MM.1S (cell line): ENCODE data around the gene POU2F2.

Experiments used
- DNase-seq: peaks from one replicate; pipeline ENCODE4 v3.0.0-alpha.2; 2015
- H2AFZ ChIP-seq: fragments of 300-600 bp; sonication (generic); 2 replicates; pipeline ENCODE4 v1.6.0; 2016; ENCODE audit warnings: antibody characterized with exemption, low read length
- H3F3A ChIP-seq: fragments of 300-600 bp; sonication (generic); 2 replicates; pipeline ENCODE4 v1.6.1; 2016; ENCODE audit warnings: mild to moderate bottlenecking, antibody characterized with exemption, low read length, moderate library complexity, mixed read lengths; ENCODE audit not compliant: insufficient read depth
- H3K27ac ChIP-seq: fragments of 300-600 bp; sonication (generic); 2 replicates; pipeline ENCODE4 v1.5.1; 2016; ENCODE audit warnings: mild to moderate bottlenecking, low read length
- H3K27me3 ChIP-seq: fragments of 300-600 bp; sonication (generic); replicated peaks from 2 replicates; pipeline ENCODE4 v1.6.0; 2016; ENCODE audit warnings: low read length; ENCODE audit not compliant: insufficient read depth
- H3K36me3 ChIP-seq: fragments of 300-600 bp; sonication (generic); replicated peaks from 2 replicates; pipeline ENCODE4 v1.6.1; 2016; ENCODE audit warnings: mild to moderate bottlenecking, low read length, mixed read lengths; ENCODE audit not compliant: insufficient read depth
- H3K4me1 ChIP-seq: fragments of 300-600 bp; sonication (generic); 2 replicates; pipeline ENCODE4 v1.6.1; 2016; ENCODE audit warnings: low read length, mixed read lengths
- H3K4me2 ChIP-seq: fragments of 300-600 bp; sonication (generic); 2 replicates; pipeline ENCODE4 v1.6.0; 2016; ENCODE audit warnings: low read depth, low read length
- H3K4me3 ChIP-seq: fragments of 300-600 bp; sonication (generic); 2 replicates; pipeline ENCODE4 v1.5.1; 2016; ENCODE audit warnings: low read length, mixed read lengths
- H3K79me2 ChIP-seq: fragments of 300-600 bp; sonication (generic); 2 replicates; pipeline ENCODE4 v1.6.1; 2016; ENCODE audit warnings: mixed run types, low read length, mixed read lengths
- H3K9ac ChIP-seq: fragments of 300-600 bp; sonication (generic); 2 replicates; pipeline ENCODE4 v1.6.1; 2016; ENCODE audit warnings: low read length, mixed read lengths
- H3K9me2 ChIP-seq: fragments of 300-600 bp; sonication (generic); replicated peaks from 2 replicates; pipeline ENCODE4 v1.6.1; 2016; ENCODE audit warnings: mild to moderate bottlenecking, low read length, mixed read lengths; ENCODE audit not compliant: insufficient read depth
- H3K9me3 ChIP-seq: fragments of 300-600 bp; sonication (generic); replicated peaks from 2 replicates; pipeline ENCODE4 v1.6.1; 2016; ENCODE audit warnings: mild to moderate bottlenecking, low read length, mixed read lengths; ENCODE audit not compliant: insufficient read depth
- H4K20me1 ChIP-seq: fragments of 300-600 bp; sonication (generic); 2 replicates; pipeline ENCODE4 v1.6.1; 2016; ENCODE audit warnings: mild to moderate bottlenecking, low read length, moderate library complexity, mixed read lengths; ENCODE audit not compliant: insufficient read depth
- EZH2 ChIP-seq: fragments of 300-600 bp; sonication (generic); optimal IDR thresholded peaks from 2 replicates; pipeline ENCODE3; 2017; ENCODE audit warnings: low read depth, mild to moderate bottlenecking, antibody characterized with exemption, low read length, mixed read lengths
- EZH2phosphoT487 ChIP-seq: fragments of 300-600 bp; sonication (generic); IDR thresholded peaks from 2 replicates; pipeline ENCODE4 v1.6.1; 2018; ENCODE audit warnings: antibody characterized with exemption, low read length
- TF ChIP-seq, protein P1 (sequence below): fragments of 300-600 bp; sonication (generic); IDR thresholded peaks from 2 replicates; pipeline ENCODE4 v1.5.1; 2016; ENCODE audit warnings: antibody characterized with exemption, low read length, mixed read lengths

POU2F2 gene

DNA sequence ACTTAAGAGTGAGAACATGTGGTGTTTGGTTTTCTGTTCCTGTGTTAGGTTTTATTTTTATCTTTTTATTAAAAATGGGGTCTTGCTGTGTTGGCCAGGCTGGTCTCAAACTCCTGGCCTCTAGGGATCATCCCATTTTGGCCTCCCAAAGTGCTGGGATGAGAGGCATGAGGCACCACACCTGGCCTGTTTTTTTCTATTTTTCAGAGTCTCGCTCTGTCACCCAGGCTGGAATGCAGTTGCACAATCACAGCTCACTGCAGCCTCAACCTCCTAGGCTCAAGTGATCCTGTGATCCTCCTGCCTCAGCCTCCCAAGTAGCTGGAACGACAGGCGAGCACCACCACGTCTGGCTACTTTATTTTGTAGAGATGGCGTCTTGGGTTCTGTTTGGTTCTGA is 48.7 kb downstream of the POU2F2 start:
- Histone ChIP-seq H3K4me3 (no peak overlapping the region), H3K79me2 (peaks cover 37% of the 10 kb centered on the region), H4K20me1 (peaks cover 1% of the 10 kb centered on the region), H2AFZ (no peak overlapping the region), H3K36me3 (peaks cover 23% of the 10 kb centered on the region), H3K9me2 (no peaks in the 10 kb centered on the region), H3K4me1 (peaks cover under 1% of the 10 kb centered on the region; the same call in 1 of the 2 replicates), H3K27ac (no peak overlapping the region), H3F3A (peaks cover 6% of the 10 kb centered on the region; the same call in 1 of the 2 replicates), H3K9me3 (no peaks in the 10 kb centered on the region), H3K27me3 (no peaks in the 10 kb centered on the region), H3K9ac (no peak overlapping the region), H3K4me2 (no peak overlapping the region)
- DNase-seq: no peak
- TF ChIP-seq, protein P1, sequence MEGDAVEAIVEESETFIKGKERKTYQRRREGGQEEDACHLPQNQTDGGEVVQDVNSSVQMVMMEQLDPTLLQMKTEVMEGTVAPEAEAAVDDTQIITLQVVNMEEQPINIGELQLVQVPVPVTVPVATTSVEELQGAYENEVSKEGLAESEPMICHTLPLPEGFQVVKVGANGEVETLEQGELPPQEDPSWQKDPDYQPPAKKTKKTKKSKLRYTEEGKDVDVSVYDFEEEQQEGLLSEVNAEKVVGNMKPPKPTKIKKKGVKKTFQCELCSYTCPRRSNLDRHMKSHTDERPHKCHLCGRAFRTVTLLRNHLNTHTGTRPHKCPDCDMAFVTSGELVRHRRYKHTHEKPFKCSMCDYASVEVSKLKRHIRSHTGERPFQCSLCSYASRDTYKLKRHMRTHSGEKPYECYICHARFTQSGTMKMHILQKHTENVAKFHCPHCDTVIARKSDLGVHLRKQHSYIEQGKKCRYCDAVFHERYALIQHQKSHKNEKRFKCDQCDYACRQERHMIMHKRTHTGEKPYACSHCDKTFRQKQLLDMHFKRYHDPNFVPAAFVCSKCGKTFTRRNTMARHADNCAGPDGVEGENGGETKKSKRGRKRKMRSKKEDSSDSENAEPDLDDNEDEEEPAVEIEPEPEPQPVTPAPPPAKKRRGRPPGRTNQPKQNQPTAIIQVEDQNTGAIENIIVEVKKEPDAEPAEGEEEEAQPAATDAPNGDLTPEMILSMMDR: no peak
- TF ChIP-seq EZH2: no peak
- no peak for TF ChIP-seq EZH2phosphoT487

GRCh38 chr19:42081584-42082203 is 50.6 kb downstream of the POU2F2 start:
- H4K20me1 ChIP-seq: peaks cover 4% of the 10 kb centered on the region
- H3K36me3 ChIP-seq: peaks cover 24% of the 10 kb centered on the region
- H2AFZ ChIP-seq: no peak overlapping the region
- no peak overlapping the region for H3K27ac ChIP-seq
- H3F3A ChIP-seq: peaks cover 6% of the 10 kb centered on the region; the same call in 1 of the 2 replicates
- DNase-seq: peak; percentile 48
- peaks cover 55% of the 10 kb centered on the region for H3K79me2 ChIP-seq
- H3K9ac ChIP-seq: no peak overlapping the region
- no peaks in the 10 kb centered on the region for H3K27me3 ChIP-seq
- no peak overlapping the region for H3K4me2 ChIP-seq
- no peaks in the 10 kb centered on the region for H3K4me1 ChIP-seq
- TF ChIP-seq EZH2phosphoT487: no peak
- TF ChIP-seq, protein P1: peak; percentile 58
- no peaks in the 10 kb centered on the region for H3K9me3 ChIP-seq
- no peaks in the 10 kb centered on the region for H3K9me2 ChIP-seq
- H3K4me3 ChIP-seq: no peak overlapping the region

DNA sequence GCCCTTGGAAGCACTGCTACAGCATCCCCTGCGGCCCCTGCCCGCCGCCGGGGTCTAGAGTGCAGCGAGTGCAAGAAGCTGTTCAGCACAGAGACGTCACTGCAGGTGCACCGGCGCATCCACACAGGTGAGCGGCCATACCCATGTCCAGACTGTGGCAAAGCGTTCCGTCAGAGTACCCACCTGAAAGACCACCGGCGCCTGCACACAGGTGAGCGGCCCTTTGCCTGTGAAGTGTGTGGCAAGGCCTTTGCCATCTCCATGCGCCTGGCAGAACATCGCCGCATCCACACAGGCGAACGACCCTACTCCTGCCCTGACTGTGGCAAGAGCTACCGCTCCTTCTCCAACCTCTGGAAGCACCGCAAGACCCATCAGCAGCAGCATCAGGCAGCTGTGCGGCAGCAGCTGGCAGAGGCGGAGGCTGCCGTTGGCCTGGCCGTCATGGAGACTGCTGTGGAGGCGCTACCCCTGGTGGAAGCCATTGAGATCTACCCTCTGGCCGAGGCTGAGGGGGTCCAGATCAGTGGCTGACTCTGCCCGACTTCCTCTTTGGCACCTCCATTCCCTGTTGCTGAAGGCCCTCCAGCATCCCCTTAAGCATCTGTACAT is 51.4 kb downstream of the POU2F2 start:
- Histone ChIP-seq H3K4me3 (no peak overlapping the region), H3F3A (peaks cover 6% of the 10 kb centered on the region; the same call in 1 of the 2 replicates), H3K27ac (no peak overlapping the region), H3K79me2 (peaks cover 60% of the 10 kb centered on the region), H3K4me1 (no peaks in the 10 kb centered on the region), H3K4me2 (no peak overlapping the region), H2AFZ (no peak overlapping the region), H3K9me3 (no peaks in the 10 kb centered on the region), H3K36me3 (peaks cover 24% of the 10 kb centered on the region), H3K9ac (no peak overlapping the region), H3K9me2 (no peaks in the 10 kb centered on the region), H3K27me3 (no peaks in the 10 kb centered on the region), H4K20me1 (peaks cover 4% of the 10 kb centered on the region)
- TF ChIP-seq, protein P1: no peak
- TF ChIP-seq EZH2: no peak
- TF ChIP-seq EZH2phosphoT487: no peak
- no peak for DNase-seq
